Mammary epithelial cell (primary cell): ENCODE results near the gene CKAP4.

Source experiments
- EZH2 ChIP-seq: IDR thresholded peaks from 2 replicates; pipeline ENCODE4 v1.6.1; 2012; ENCODE audit warnings: low read length, inconsistent platforms, borderline replicate concordance
- TF ChIP-seq, protein P1 (sequence below), 2 donors: IDR thresholded peaks in 1 of 2; conservative IDR thresholded peaks in 1 of 2; 2 replicates each; pipeline ENCODE4 v1.5.1; 2011 to 2012; ENCODE audit warnings: inconsistent platforms in 2 of 2, low read length in 2 of 2, mild to moderate bottlenecking in 2 of 2, control low read depth in 1 of 2, low read depth in 1 of 2; ENCODE audit not compliant: insufficient read depth in 1 of 2; ENCODE audit errors: extremely low read depth in 1 of 2

DNA sequence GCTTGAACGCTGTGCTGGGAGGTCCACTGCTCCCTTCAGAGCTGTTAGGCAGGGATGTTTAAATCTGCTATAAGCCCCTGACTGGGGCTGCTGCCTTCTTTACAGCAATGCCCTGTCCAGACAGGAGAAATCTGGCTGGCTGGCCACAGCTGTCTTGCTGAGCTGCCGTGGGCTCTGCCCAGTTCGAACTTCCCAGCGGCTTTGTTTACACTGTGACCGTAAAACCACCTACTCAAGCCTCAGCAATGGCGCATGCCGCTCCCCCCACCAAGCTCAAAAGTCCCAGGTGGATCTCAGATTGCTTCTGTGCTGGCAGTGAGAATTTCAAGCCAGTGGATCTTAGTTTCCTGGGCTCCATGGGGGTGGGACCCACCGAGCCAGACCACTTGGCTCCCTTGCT, 35.8 kb downstream of the CKAP4 start:
- TF ChIP-seq, protein P1, sequence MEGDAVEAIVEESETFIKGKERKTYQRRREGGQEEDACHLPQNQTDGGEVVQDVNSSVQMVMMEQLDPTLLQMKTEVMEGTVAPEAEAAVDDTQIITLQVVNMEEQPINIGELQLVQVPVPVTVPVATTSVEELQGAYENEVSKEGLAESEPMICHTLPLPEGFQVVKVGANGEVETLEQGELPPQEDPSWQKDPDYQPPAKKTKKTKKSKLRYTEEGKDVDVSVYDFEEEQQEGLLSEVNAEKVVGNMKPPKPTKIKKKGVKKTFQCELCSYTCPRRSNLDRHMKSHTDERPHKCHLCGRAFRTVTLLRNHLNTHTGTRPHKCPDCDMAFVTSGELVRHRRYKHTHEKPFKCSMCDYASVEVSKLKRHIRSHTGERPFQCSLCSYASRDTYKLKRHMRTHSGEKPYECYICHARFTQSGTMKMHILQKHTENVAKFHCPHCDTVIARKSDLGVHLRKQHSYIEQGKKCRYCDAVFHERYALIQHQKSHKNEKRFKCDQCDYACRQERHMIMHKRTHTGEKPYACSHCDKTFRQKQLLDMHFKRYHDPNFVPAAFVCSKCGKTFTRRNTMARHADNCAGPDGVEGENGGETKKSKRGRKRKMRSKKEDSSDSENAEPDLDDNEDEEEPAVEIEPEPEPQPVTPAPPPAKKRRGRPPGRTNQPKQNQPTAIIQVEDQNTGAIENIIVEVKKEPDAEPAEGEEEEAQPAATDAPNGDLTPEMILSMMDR (conservative IDR thresholded peaks at IDR 0.05 in 1 of 2, IDR thresholded peaks at IDR 0.05 in 1 of 2; ENCODE audit: extremely low read depth in 1 of 2, insufficient read depth in 1 of 2, low read depth in 1 of 2, low read length in 2 of 2): no peak
- TF ChIP-seq EZH2: no peak
